HG02571 (cell line): ENCODE measurements around the gene LCE1B.

Experiments used
- ATAC-seq: cut with Tn5 transposase; IDR thresholded peaks from one replicate; pipeline ENCODE4 v1.9.1; 2021; ENCODE audit warnings: mild to moderate bottlenecking, moderate library complexity; ENCODE audit not compliant: unreplicated experiment

LCE1B gene

GRCh38 chr1:152860129-152860528 lies 48.4 kb downstream of the LCE1B start:
- ATAC-seq, result no peak

- ATAC-seq, result no peak
Observed at GRCh38 chr1:152861374-152861773, 49.6 kb downstream of the LCE1B start.
